Thyroid gland (tissue), 4 donors: ENCODE results near the gene C12orf42.

ENCODE experiments used
- CTCF ChIP-seq, 6 experiments: fragments of 200-600 bp in 3 of 6; fragments of 450-650 bp in 3 of 6; sonication (generic) in 3 of 6; IDR thresholded peaks; one replicate each; pipeline ENCODE4 v1.5.1; 2016 to 2019; ENCODE audit warnings: antibody characterized with exemption in 6 of 6, mild to moderate bottlenecking in 2 of 6, inconsistent platforms in 1 of 6, moderate library complexity in 1 of 6
- POLR2A ChIP-seq, 2 donors: fragments of 450-650 bp; IDR thresholded peaks; one replicate each; pipeline ENCODE4 v1.6.1; 2017; ENCODE audit warnings: antibody characterized with exemption in 2 of 2, mild to moderate bottlenecking in 2 of 2, moderate library complexity in 1 of 2

- TF ChIP-seq POLR2A (IDR thresholded peaks at IDR 0.05) (no peak), CTCF (IDR thresholded peaks at IDR 0.05) (no peak)
Measured at GRCh38 chr12:103401421-103401820, 94.3 kb downstream of the C12orf42 start.
